MM.1S (cell line): ENCODE data around the gene PDE11A.
"Not testable (repeated sequence)": the region's sequence is repeated elsewhere in the genome, so short reads cannot be mapped to it uniquely, and the experiment has no call there.

Source experiments
- CTCF ChIP-seq: fragments of 300-600 bp; sonication (generic); IDR thresholded peaks from 2 replicates; pipeline ENCODE4 v1.5.1; 2016; ENCODE audit warnings: antibody characterized with exemption, low read length, mixed read lengths
- EZH2 ChIP-seq: fragments of 300-600 bp; sonication (generic); optimal IDR thresholded peaks from 2 replicates; pipeline ENCODE3; 2017; ENCODE audit warnings: low read depth, mild to moderate bottlenecking, antibody characterized with exemption, low read length, mixed read lengths

- TF ChIP-seq CTCF, EZH2: not testable (repeated sequence)
Measured at GRCh38 chr2:178079279-178079678, 6.7 kb upstream of the PDE11A start.
